A549 (cell line): ENCODE results near the gene CRB2. TPM values are rescaled to one million over a fixed set of nuclear protein-coding genes. Genes with fewer than 3 reads are reported as not detected.

Experiments used
- ATAC-seq, 2 experiments: fragments of 200-7000 bp in 1 of 2; fragments of >200 bp in 1 of 2; cut with Nextera tagmentation in 1 of 2; cut with Tn5 transposase in 1 of 2; 3 replicates each; pipeline versions ENCODE4 v1.8.0 to v1.9.1; 2018 to 2020; ENCODE audit warnings: mild to moderate bottlenecking in 1 of 2, moderate library complexity in 1 of 2
- CTCF ChIA-PET: fragments of 300-600 bp; sonication (Branson Sonifier 250); formaldehyde crosslinking; extraction: SDS; loops from one replicate; lab custom pipeline; 2021; ENCODE audit warnings: antibody characterized with exemption, inconsistent platforms; lab: Yijun Ruan, JAX
- POLR2A ChIA-PET: fragments of 350-600 bp; formaldehyde crosslinking; extraction: SDS; loops from one replicate; lab custom pipeline; 2021; ENCODE audit warnings: antibody characterized with exemption, inconsistent platforms; lab: Yijun Ruan, JAX
- DNase-seq, 2 experiments: peaks; one replicate each; pipeline versions ENCODE4 v3.0.0 to v3.0.0-alpha.2; 2011 to 2016; ENCODE audit warnings: low read depth in 1 of 2, low spot score in 1 of 2
- FAIRE-seq: peaks from 2 replicates; lab custom pipeline; 2011; peaks lifted over from hg19 to GRCh38; lab: Jason Lieb, UNC
- H3K27ac ChIP-seq, 2 experiments: fragments of >200 bp; sonication (Bioruptor Twin); formaldehyde crosslinking; 3 replicates each; pipeline ENCODE4 v1.5.1; 2016 to 2017
- H3K4me1 ChIP-seq: fragments of >200 bp; sonication (Bioruptor Twin); formaldehyde crosslinking; 3 replicates; pipeline ENCODE4 v1.6.1; 2016
- H3K4me2 ChIP-seq: fragments of >200 bp; sonication (Bioruptor Twin); formaldehyde crosslinking; 3 replicates; pipeline ENCODE4 v1.6.1; 2016
- H3K4me3 ChIP-seq: fragments of >200 bp; sonication (Bioruptor Twin); formaldehyde crosslinking; 3 replicates; pipeline ENCODE4 v1.5.1; 2016
- H3K9me3 ChIP-seq: fragments of >200 bp; sonication (Bioruptor Twin); formaldehyde crosslinking; 3 replicates; pipeline ENCODE4 v1.6.1; 2016
- CBX8 ChIP-seq: fragments of 200-600 bp; sonication (generic); IDR thresholded peaks from 2 replicates; pipeline ENCODE4 v1.6.1; 2016
- CHD2 ChIP-seq: fragments of 150-350 bp; IDR thresholded peaks from 2 replicates; pipeline ENCODE4 v1.6.1; 2014; ENCODE audit warnings: low read length; ENCODE audit not compliant: partially characterized antibody
- EHMT2 ChIP-seq: fragments of 200-600 bp; sonication (generic); IDR thresholded peaks from 2 replicates; pipeline ENCODE4 v1.6.1; 2016; ENCODE audit warnings: antibody characterized with exemption, low read depth, mild to moderate bottlenecking, moderate library complexity
- ESRRA ChIP-seq: fragments of 150-350 bp; IDR thresholded peaks from 2 replicates; pipeline ENCODE4 v1.6.1; 2014; ENCODE audit warnings: mild to moderate bottlenecking, low read length, borderline replicate concordance
- FOSL2 ChIP-seq, 2 experiments: fragments of 450-650 bp in 1 of 2; fragments of >200 bp in 1 of 2; sonication (Bioruptor Twin) in 1 of 2; formaldehyde crosslinking; IDR thresholded peaks; 2 replicates each; pipeline versions ENCODE4 v1.5.0 to v1.6.1; 2016 to 2020; ENCODE audit warnings: mild to moderate bottlenecking in 1 of 2, moderate library complexity in 1 of 2
- HDAC2 ChIP-seq: fragments of 200-600 bp; sonication (generic); IDR thresholded peaks from 2 replicates; pipeline ENCODE4 v1.6.1; 2016
- HEYL ChIP-seq: fragments of 250-450 bp; sonication (Bioruptor Pico); IDR thresholded peaks from 2 replicates; pipeline ENCODE4 v1.8.0; 2021; ENCODE audit warnings: mild to moderate bottlenecking, moderate library complexity
- JUN ChIP-seq, 2 experiments: fragments of >200 bp; sonication (Bioruptor Twin); formaldehyde crosslinking; IDR thresholded peaks; 2 replicates in 1 of 2; 3 replicates in 1 of 2; pipeline ENCODE4 v1.6.1; 2016 to 2017
- JUNB ChIP-seq: fragments of >200 bp; sonication (Bioruptor Twin); formaldehyde crosslinking; IDR thresholded peaks from 2 replicates; pipeline ENCODE4 v1.6.1; 2016
- KDM5A ChIP-seq: fragments of 200-600 bp; sonication (generic); IDR thresholded peaks from 2 replicates; pipeline ENCODE4 v1.6.1; 2016; ENCODE audit warnings: antibody characterized with exemption, mild to moderate bottlenecking
- POLR2A ChIP-seq: IDR thresholded peaks from 2 replicates; pipeline ENCODE4 v1.6.1; 2012; ENCODE audit warnings: mild to moderate bottlenecking, low read length
- RAD21 ChIP-seq, 2 experiments: fragments of >200 bp in 1 of 2; sonication (Bioruptor Twin) in 1 of 2; formaldehyde crosslinking in 1 of 2; IDR thresholded peaks in 1 of 2; conservative IDR thresholded peaks in 1 of 2; 2 replicates in 1 of 2; 3 replicates in 1 of 2; pipeline ENCODE4 v1.6.1; 2012 to 2018; ENCODE audit warnings: inconsistent platforms in 1 of 2
- RARB ChIP-seq: fragments of 250-450 bp; sonication (Bioruptor Pico); IDR thresholded peaks from 2 replicates; pipeline ENCODE4 v1.8.0; 2021; ENCODE audit warnings: mild to moderate bottlenecking, moderate library complexity
- SMC3 ChIP-seq: fragments of >200 bp; sonication (Bioruptor Twin); formaldehyde crosslinking; IDR thresholded peaks from 3 replicates; pipeline ENCODE4 v1.6.1; 2018; ENCODE audit warnings: inconsistent platforms
- SREBF2 ChIP-seq: fragments of 450-650 bp; IDR thresholded peaks from 2 replicates; pipeline ENCODE4 v1.6.1; 2014; ENCODE audit warnings: mild to moderate bottlenecking, moderate library complexity
- WGBS: methylation state at CpG from one replicate; pipeline ENCODE4 v1.1.6; 2017; ENCODE audit errors: missing lambda C conversion rate; 5-methylcytosine and 5-hydroxymethylcytosine counted together
- polyA plus RNA-seq, 4 experiments: library from polyadenylated mRNA; depleted of rRNA in 3 of 4; stranded (reverse); fragments of >200 nt; fragmentation: RNase III in 1 of 4; extraction: RNeasy Plus Mini Kit Qiagen cat#74134 plus additional on column Dnase treatment in 1 of 4; gene quantifications; 2 replicates in 3 of 4; 3 replicates in 1 of 4; pipeline ENCODE4 v1.2.3, GENCODE V29; 2011 to 2017
- TF ChIP-seq, protein P1 (sequence below): fragments of 450-650 bp; IDR thresholded peaks from 2 replicates; pipeline ENCODE4 v1.6.1; 2014; ENCODE audit warnings: antibody characterized with exemption
- TF ChIP-seq, protein P2 (sequence below): fragments of 250-450 bp; sonication (Bioruptor Pico); IDR thresholded peaks from 2 replicates; pipeline ENCODE4 v1.5.0; 2020; ENCODE audit warnings: low read depth, mild to moderate bottlenecking, moderate library complexity
- TF ChIP-seq, protein P3 (sequence below): fragments of >200 bp; sonication (Bioruptor Twin); formaldehyde crosslinking; IDR thresholded peaks from 2 replicates; pipeline ENCODE4 v1.6.1; 2016

The CRB2 gene
- polyA plus RNA-seq, 2 of the 4 experiments (the other 2 are of a cell fraction) = 0.01 to 0.05 TPM

DNA sequence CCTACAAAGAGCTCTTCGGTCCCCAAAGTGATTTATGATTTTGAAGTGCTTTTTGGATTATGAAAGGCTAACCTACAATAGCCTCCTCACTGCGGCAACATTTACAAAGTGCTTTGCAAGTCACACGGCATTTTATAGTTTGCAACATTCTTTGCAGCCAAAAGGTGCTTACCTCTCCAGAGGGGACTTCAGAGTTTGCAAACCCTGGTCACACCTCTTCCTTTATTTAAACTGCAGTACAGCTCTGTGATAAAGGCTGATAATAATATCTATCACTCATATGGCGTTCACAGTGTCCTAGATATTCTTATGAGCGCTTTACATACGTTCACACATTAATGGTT is 20.0 kb upstream of the CRB2 start (continued):
- TF ChIP-seq, protein P1, sequence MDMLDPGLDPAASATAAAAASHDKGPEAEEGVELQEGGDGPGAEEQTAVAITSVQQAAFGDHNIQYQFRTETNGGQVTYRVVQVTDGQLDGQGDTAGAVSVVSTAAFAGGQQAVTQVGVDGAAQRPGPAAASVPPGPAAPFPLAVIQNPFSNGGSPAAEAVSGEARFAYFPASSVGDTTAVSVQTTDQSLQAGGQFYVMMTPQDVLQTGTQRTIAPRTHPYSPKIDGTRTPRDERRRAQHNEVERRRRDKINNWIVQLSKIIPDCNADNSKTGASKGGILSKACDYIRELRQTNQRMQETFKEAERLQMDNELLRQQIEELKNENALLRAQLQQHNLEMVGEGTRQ = no peak

DNA sequence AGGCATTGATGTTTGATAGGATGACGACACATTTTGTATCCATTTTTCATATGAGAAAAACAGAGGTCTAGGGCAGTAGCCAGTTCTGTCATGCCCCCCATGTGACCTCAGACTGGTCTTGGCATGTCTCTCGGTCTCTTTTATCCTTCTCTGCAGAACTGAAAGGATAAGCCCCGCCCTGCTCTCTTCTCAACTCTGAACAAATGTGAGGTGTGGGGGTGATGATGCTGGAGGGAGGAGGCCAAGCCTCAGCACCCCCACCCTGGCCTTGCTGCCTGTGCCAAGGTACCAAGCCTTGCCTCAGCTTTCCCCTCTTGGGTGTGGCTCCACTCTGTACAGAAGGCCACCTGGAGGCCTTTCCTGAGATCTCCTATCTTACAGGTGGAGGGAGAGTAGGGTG is 19.5 kb upstream of the CRB2 start:
- Histone ChIP-seq H3K4me2 (no peak overlapping the region), H3K9me3 (no peaks in the 10 kb centered on the region), H3K27ac (no peak overlapping the region), H3K4me1 (no peaks in the 10 kb centered on the region), H3K4me3 (no peak overlapping the region)
- FAIRE-seq = no peak
- no peak for TF ChIP-seq ESRRA
- TF ChIP-seq HEYL = no peak
- TF ChIP-seq, protein P2, sequence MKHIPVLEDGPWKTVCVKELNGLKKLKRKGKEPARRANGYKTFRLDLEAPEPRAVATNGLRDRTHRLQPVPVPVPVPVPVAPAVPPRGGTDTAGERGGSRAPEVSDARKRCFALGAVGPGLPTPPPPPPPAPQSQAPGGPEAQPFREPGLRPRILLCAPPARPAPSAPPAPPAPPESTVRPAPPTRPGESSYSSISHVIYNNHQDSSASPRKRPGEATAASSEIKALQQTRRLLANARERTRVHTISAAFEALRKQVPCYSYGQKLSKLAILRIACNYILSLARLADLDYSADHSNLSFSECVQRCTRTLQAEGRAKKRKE (CRISPR knock-in tag) = no peak
- no peak for TF ChIP-seq SREBF2
- no peak for TF ChIP-seq CBX8
- no peak for TF ChIP-seq RARB (CRISPR knock-in tag)
- TF ChIP-seq JUNB = no peak
- DNase-seq = no peak
- POLR2A ChIA-PET = no interaction called here
- ATAC-seq = no peak
- CTCF ChIA-PET = interaction anchor here (1.0 to 9.1 kb wide), 6 partner anchors 9 to 255 kb away, joined by 3 to 84 read pairs (median 4); no protein-coding TSS in a partner anchor
- WGBS = 81% methylated on average over 3 of the region's 3 CpGs

DNA sequence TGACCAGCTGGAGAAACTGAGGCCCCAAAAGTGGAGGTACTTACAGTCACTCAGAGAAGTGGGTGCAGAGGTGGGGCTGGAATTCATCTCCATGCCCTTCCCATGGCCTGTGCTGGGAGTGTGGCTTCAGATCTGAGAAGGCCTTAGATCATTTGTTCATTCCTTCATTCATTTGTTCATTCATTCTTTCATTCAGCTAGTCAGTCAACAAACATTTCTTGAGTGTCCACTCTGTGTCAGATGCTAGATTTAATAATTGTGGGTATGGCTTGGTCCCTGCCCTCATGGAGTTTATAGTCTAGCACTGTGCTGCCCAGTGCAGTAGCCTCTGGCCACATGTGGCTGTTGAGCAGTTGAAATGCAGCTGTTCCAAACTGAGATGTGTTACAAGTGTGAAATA is 19.0 kb upstream of the CRB2 start:
- FAIRE-seq (no peak), DNase-seq (no peak), ATAC-seq (no peak)
- no peaks in the 10 kb centered on the region for H3K9me3 ChIP-seq
- ChIA-PET CTCF (interaction anchor here (1.0 to 9.1 kb wide), 5 partner anchors 10 to 256 kb away, joined by 3 to 84 read pairs (median 6); no protein-coding TSS in a partner anchor), POLR2A (no interaction called here)
- TF ChIP-seq POLR2A (no peak), KDM5A (no peak), FOSL2 (IDR thresholded peaks at IDR 0.05) (no peak), FOSL2 (CRISPR knock-in tag; IDR thresholded peaks at IDR 0.05) (no peak), SMC3 (no peak), JUNB (no peak), JUN (IDR thresholded peaks at IDR 0.05) (no peak), HDAC2 (no peak), CBX8 (no peak), EHMT2 (no peak), CHD2 (no peak)
- TF ChIP-seq, protein P3, sequence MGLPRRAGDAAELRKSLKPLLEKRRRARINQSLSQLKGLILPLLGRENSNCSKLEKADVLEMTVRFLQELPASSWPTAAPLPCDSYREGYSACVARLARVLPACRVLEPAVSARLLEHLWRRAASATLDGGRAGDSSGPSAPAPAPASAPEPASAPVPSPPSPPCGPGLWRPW = no peak
- TF ChIP-seq, protein P1 = no peak
- no peak overlapping the region for H3K27ac ChIP-seq
- H3K4me1 ChIP-seq = no peaks in the 10 kb centered on the region
- no peak overlapping the region for H3K4me2 ChIP-seq
- no peak overlapping the region for H3K4me3 ChIP-seq

DNA sequence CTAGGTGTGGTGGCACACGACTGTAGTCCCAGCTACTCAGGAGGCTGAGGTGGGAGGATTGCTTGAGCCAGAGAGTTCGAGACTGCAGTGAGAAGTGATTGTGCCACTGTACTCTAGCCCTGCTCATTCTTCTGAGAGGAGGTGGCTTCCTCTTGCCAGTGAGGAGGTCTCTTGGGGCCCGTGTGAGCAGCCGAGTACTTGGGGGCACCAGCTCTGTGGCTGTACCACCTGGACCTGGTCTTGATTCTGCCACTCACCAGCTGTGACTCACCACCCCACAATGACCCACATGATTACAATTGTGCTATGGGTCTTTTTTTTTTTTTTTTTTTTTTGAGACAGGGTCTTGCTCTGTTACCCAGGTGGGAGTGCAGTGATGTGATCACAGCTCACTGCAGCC is 18.0 kb upstream of the CRB2 start:
- no peaks in the 10 kb centered on the region for H3K4me1 ChIP-seq
- POLR2A ChIA-PET = interaction anchor here (0.5 to 0.7 kb wide), 3 partner anchors 14 to 237 kb away, joined by 4 to 5 read pairs (median 4); no protein-coding TSS in a partner anchor
- no peak overlapping the region for H3K4me3 ChIP-seq
- CTCF ChIA-PET = interaction anchor here (1.2 to 9.1 kb wide), 4 partner anchors 12 to 257 kb away, joined by 3 to 84 read pairs (median 14); no protein-coding TSS in a partner anchor
- FAIRE-seq = no peak
- no peak for TF ChIP-seq RAD21 (conservative IDR thresholded peaks at IDR 0.05 in 1 of 2, IDR thresholded peaks at IDR 0.05 in 1 of 2)
- TF ChIP-seq, all 56 proteins: peak for 0
- DNase-seq (no peak), ATAC-seq (no peak)
- WGBS = 61% methylated on average over 4 of the region's 4 CpGs
- no peaks in the 10 kb centered on the region for H3K9me3 ChIP-seq
- H3K4me2 ChIP-seq = no peak overlapping the region
- no peak overlapping the region for H3K27ac ChIP-seq
